HEK293 (cell line): Measurements from ENCODE around the gene LRRC23.
A peak's percentile ranks its signal among the peaks of the same experiment; 100 is the strongest.

ENCODE experiments used
- ATF2 ChIP-seq: fragments of 450-650 bp; formaldehyde crosslinking; IDR thresholded peaks from 2 replicates; pipeline ENCODE4 v1.5.1; 2016; ENCODE audit warnings: missing biosample characterization, missing genetic modification characterization, low read depth
- BCL6B ChIP-seq: fragments of 450-650 bp; formaldehyde crosslinking; IDR thresholded peaks from 2 replicates; pipeline ENCODE4 v1.5.1; 2017; ENCODE audit warnings: missing biosample characterization, missing genetic modification characterization
- ELK4 ChIP-seq: IDR thresholded peaks from 2 replicates; pipeline ENCODE4 v1.6.1; 2011; ENCODE audit warnings: mild to moderate bottlenecking, low read depth, low read length, borderline replicate concordance
- GLIS1 ChIP-seq: fragments of 450-650 bp; formaldehyde crosslinking; IDR thresholded peaks from 2 replicates; pipeline ENCODE4 v1.5.1; 2016; ENCODE audit warnings: missing biosample characterization, missing genetic modification characterization
- MYNN ChIP-seq: fragments of 450-650 bp; formaldehyde crosslinking; IDR thresholded peaks from 2 replicates; pipeline ENCODE4 v1.5.1; 2016; ENCODE audit warnings: missing biosample characterization, missing genetic modification characterization, borderline replicate concordance
- OSR2 ChIP-seq: fragments of 450-650 bp; formaldehyde crosslinking; IDR thresholded peaks from 2 replicates; pipeline ENCODE4 v1.5.1; 2016; ENCODE audit warnings: missing biosample characterization, missing genetic modification characterization
- PATZ1 ChIP-seq: fragments of 450-650 bp; formaldehyde crosslinking; IDR thresholded peaks from 2 replicates; pipeline ENCODE4 v1.5.1; 2016; ENCODE audit warnings: missing biosample characterization, missing genetic modification characterization
- PRDM1 ChIP-seq: fragments of 450-650 bp; formaldehyde crosslinking; IDR thresholded peaks from 2 replicates; pipeline ENCODE4; 2016; ENCODE audit warnings: missing biosample characterization, missing genetic modification characterization
- PRDM10 ChIP-seq: fragments of 450-650 bp; formaldehyde crosslinking; IDR thresholded peaks from 2 replicates; pipeline ENCODE4 v1.5.1; 2016; ENCODE audit warnings: missing biosample characterization, missing genetic modification characterization
- SETDB1 ChIP-seq: IDR thresholded peaks from one replicate; pipeline ENCODE4 v1.6.1; 2017; ENCODE audit warnings: mild to moderate bottlenecking, low read length, moderate library complexity, mixed read lengths; ENCODE audit not compliant: insufficient read length
- SP3 ChIP-seq: fragments of 450-650 bp; formaldehyde crosslinking; IDR thresholded peaks from 2 replicates; pipeline ENCODE4 v1.5.1; 2016; ENCODE audit warnings: missing biosample characterization, missing genetic modification characterization
- ZBTB1 ChIP-seq: fragments of 450-650 bp; formaldehyde crosslinking; IDR thresholded peaks from 2 replicates; pipeline ENCODE4 v1.5.1; 2016; ENCODE audit warnings: missing biosample characterization, missing genetic modification characterization
- ZBTB17 ChIP-seq: fragments of 450-650 bp; formaldehyde crosslinking; IDR thresholded peaks from 2 replicates; pipeline ENCODE4 v1.5.1; 2016; ENCODE audit warnings: missing biosample characterization, missing genetic modification characterization
- ZBTB7A ChIP-seq: fragments of 450-650 bp; formaldehyde crosslinking; IDR thresholded peaks from 2 replicates; pipeline ENCODE4 v1.5.1; 2016; ENCODE audit warnings: low read depth, missing biosample characterization, missing genetic modification characterization
- ZFP3 ChIP-seq: fragments of 450-650 bp; formaldehyde crosslinking; IDR thresholded peaks from 2 replicates; pipeline ENCODE4 v1.5.1; 2016; ENCODE audit warnings: low read depth, missing biosample characterization, missing genetic modification characterization
- ZNF10 ChIP-seq: fragments of 450-650 bp; formaldehyde crosslinking; IDR thresholded peaks from 2 replicates; pipeline ENCODE4 v1.5.1; 2017; ENCODE audit warnings: missing biosample characterization, missing genetic modification characterization
- ZNF121 ChIP-seq: fragments of 450-650 bp; formaldehyde crosslinking; IDR thresholded peaks from 2 replicates; pipeline ENCODE4 v1.5.1; 2016; ENCODE audit warnings: missing biosample characterization, missing genetic modification characterization
- ZNF280D ChIP-seq: fragments of 450-650 bp; formaldehyde crosslinking; IDR thresholded peaks from 2 replicates; pipeline ENCODE4 v1.5.1; 2016; ENCODE audit warnings: missing biosample characterization, missing genetic modification characterization
- ZNF394 ChIP-seq: fragments of 450-650 bp; formaldehyde crosslinking; IDR thresholded peaks from 2 replicates; pipeline ENCODE4 v1.5.1; 2016; ENCODE audit warnings: missing biosample characterization, missing genetic modification characterization, mild to moderate bottlenecking, moderate library complexity, borderline replicate concordance
- ZNF404 ChIP-seq: fragments of 450-650 bp; formaldehyde crosslinking; IDR thresholded peaks from 2 replicates; pipeline ENCODE4 v1.5.1; 2017; ENCODE audit warnings: missing biosample characterization, missing genetic modification characterization
- ZNF548 ChIP-seq: fragments of 450-650 bp; formaldehyde crosslinking; IDR thresholded peaks from 2 replicates; pipeline ENCODE4 v1.5.1; 2016; ENCODE audit warnings: missing biosample characterization, missing genetic modification characterization
- ZNF571 ChIP-seq: fragments of 450-650 bp; formaldehyde crosslinking; IDR thresholded peaks from 2 replicates; pipeline ENCODE4 v1.5.0; 2017; ENCODE audit warnings: missing biosample characterization, missing genetic modification characterization
- ZNF624 ChIP-seq: fragments of 450-650 bp; formaldehyde crosslinking; IDR thresholded peaks from 2 replicates; pipeline ENCODE4 v1.5.1; 2017; ENCODE audit warnings: missing biosample characterization, missing genetic modification characterization
- ZNF791 ChIP-seq: fragments of 450-650 bp; formaldehyde crosslinking; IDR thresholded peaks from 2 replicates; pipeline ENCODE4 v1.5.1; 2016; ENCODE audit warnings: missing biosample characterization, missing genetic modification characterization
- ZSCAN30 ChIP-seq: fragments of 450-650 bp; IDR thresholded peaks from 2 replicates; pipeline ENCODE4 v1.5.1; 2018; ENCODE audit warnings: missing biosample characterization, mild to moderate bottlenecking, missing genetic modification characterization, moderate library complexity
- ZXDB ChIP-seq: fragments of 450-650 bp; formaldehyde crosslinking; IDR thresholded peaks from 2 replicates; pipeline ENCODE4 v1.5.1; 2016; ENCODE audit warnings: missing biosample characterization, missing genetic modification characterization

LRRC23 gene

GRCh38 chr12:6943722-6944380 lies 39.2 kb downstream of the LRRC23 start, which contains the start of the genes C12orf57 and RNU7-1 (continued):
- no peak for TF ChIP-seq ZNF280D (tag by site-specific recombination)
- 0 out of 2 replicates have a peak, but pooled peaks have one; percentile 48 for TF ChIP-seq ZFP3
- TF ChIP-seq SP3 (tag by site-specific recombination), result peak; percentile 47; the same call in 1 of the 2 replicates
- 0 out of 2 replicates have a peak, but pooled peaks have one; percentile 70 for TF ChIP-seq PATZ1
- TF ChIP-seq ZNF571 (tag by site-specific recombination), result no peak
- peak; percentile 62 for TF ChIP-seq ZSCAN30 (tag by site-specific recombination)
- TF ChIP-seq ZXDB, result peak; percentile 89
- no peak; the same call in 1 of the 2 replicates for TF ChIP-seq ZNF394 (tag by site-specific recombination)
- no peak for TF ChIP-seq BCL6B
- no peak for TF ChIP-seq ZNF404 (tag by site-specific recombination)
- TF ChIP-seq ELK4, result no peak
- no peak for TF ChIP-seq MYNN
- TF ChIP-seq ZNF791 (tag by site-specific recombination), result no peak
- peak; percentile 20 for TF ChIP-seq OSR2 (tag by site-specific recombination)
- TF ChIP-seq GLIS1 (tag by site-specific recombination), result no peak
- TF ChIP-seq ZNF10 (tag by site-specific recombination), result peak; percentile 56; the same call in 1 of the 2 replicates
- TF ChIP-seq ATF2 (tag by site-specific recombination), result no peak; the same call in 1 of the 2 replicates
- TF ChIP-seq PRDM1 (tag by site-specific recombination), result no peak
- TF ChIP-seq ZBTB7A, result 0 out of 2 replicates have a peak, but pooled peaks have one; percentile 53
- TF ChIP-seq ZNF121 (tag by site-specific recombination), result no peak
- TF ChIP-seq SETDB1, result no peak
- TF ChIP-seq PRDM10 (tag by site-specific recombination), result peak; percentile 36
- no peak for TF ChIP-seq ZBTB1 (tag by site-specific recombination)
- TF ChIP-seq ZNF624 (tag by site-specific recombination), result no peak; the same call in 1 of the 2 replicates
- no peak for TF ChIP-seq ZNF548 (tag by site-specific recombination)
- peak; percentile 1; the same call in 1 of the 2 replicates for TF ChIP-seq ZBTB17 (tag by site-specific recombination)
